IMR-90 (cell line): ENCODE results near the gene RPL37. TPM values are rescaled to one million over a fixed set of nuclear protein-coding genes. Genes with fewer than 3 reads are reported as not detected.

ENCODE experiments used
- ATAC-seq: fragments of 200-7000 bp; cut with Tn5 transposase; 2 replicates; pipeline ENCODE4 v1.9.1; 2020; ENCODE audit warnings: low read depth, mild to moderate bottlenecking, moderate library complexity
- BruUV-seq: library from RNA; stranded (reverse); fragments of 400-500 nt; replicated peaks from 2 replicates; lab custom pipeline; 2021; lab: Mats Ljungman, UMichigan
- CTCF ChIA-PET: fragments of 300-600 bp; formaldehyde crosslinking; extraction: SDS; loops from one replicate; lab custom pipeline; 2021; ENCODE audit warnings: antibody characterized with exemption; lab: Yijun Ruan, JAX
- POLR2A ChIA-PET: fragments of 300-600 bp; sonication (Branson Sonifier 250); formaldehyde crosslinking; loops from one replicate; lab custom pipeline; 2022; ENCODE audit warnings: antibody characterized with exemption; ENCODE audit not compliant: unreplicated experiment; lab: Charles Lee
- DNase-seq: peaks from one replicate; pipeline ENCODE4 v3.0.0; 2013
- H2AFZ ChIP-seq: replicated peaks from 2 replicates; pipeline ENCODE3; 2013; ENCODE audit warnings: low read length, mild to moderate bottlenecking; ENCODE audit not compliant: poor library complexity
- H2AK5ac ChIP-seq: 2 replicates; pipeline ENCODE4 v1.6.1; 2013; ENCODE audit warnings: low read depth, low read length, inconsistent platforms
- H2AK9ac ChIP-seq: replicated peaks from 2 replicates; pipeline ENCODE3; 2013; ENCODE audit warnings: mild to moderate bottlenecking, low read depth, low read length, moderate library complexity; ENCODE audit not compliant: poor library complexity
- H2BK120ac ChIP-seq: 2 replicates; pipeline ENCODE4 v1.6.1; 2013; ENCODE audit warnings: low read depth, low read length, inconsistent platforms
- H2BK15ac ChIP-seq: 3 replicates; pipeline ENCODE4 v1.6.1; 2013; ENCODE audit warnings: low read depth, low read length, inconsistent platforms
- H2BK20ac ChIP-seq: 2 replicates; pipeline ENCODE4 v1.6.1; 2013; ENCODE audit warnings: low read depth, mild to moderate bottlenecking, inconsistent platforms, low read length, moderate library complexity
- H2BK5ac ChIP-seq: 2 replicates; pipeline ENCODE4 v1.6.1; 2013; ENCODE audit warnings: mild to moderate bottlenecking, low read depth, low read length, inconsistent platforms; ENCODE audit not compliant: poor library complexity, severe bottlenecking
- H3K14ac ChIP-seq: replicated peaks from 2 replicates; pipeline ENCODE4 v1.6.1; 2013; ENCODE audit warnings: low read depth, low read length, inconsistent platforms
- H3K18ac ChIP-seq: 2 replicates; pipeline ENCODE4 v1.6.1; 2013; ENCODE audit warnings: low read depth, low read length, control low read depth
- H3K23ac ChIP-seq: 2 replicates; pipeline ENCODE4 v1.6.1; 2013; ENCODE audit warnings: low read depth, low read length, inconsistent platforms
- H3K27ac ChIP-seq: 2 replicates; pipeline ENCODE4 v1.5.1; 2013; ENCODE audit warnings: mild to moderate bottlenecking, control low read depth, low read length; ENCODE audit not compliant: insufficient read depth
- H3K27me3 ChIP-seq: 2 replicates; pipeline ENCODE4 v1.6.1; 2013; ENCODE audit warnings: low read length; ENCODE audit not compliant: control insufficient read depth, insufficient read depth
- H3K36me3 ChIP-seq: 2 replicates; pipeline ENCODE4 v1.6.1; 2013; ENCODE audit warnings: low read length, mixed read lengths; ENCODE audit not compliant: control insufficient read depth, insufficient read depth
- H3K4ac ChIP-seq: 2 replicates; pipeline ENCODE4 v1.6.1; 2013; ENCODE audit warnings: low read depth, low read length, inconsistent platforms
- H3K4me1 ChIP-seq: 2 replicates; pipeline ENCODE4 v1.6.1; 2013; ENCODE audit warnings: low read length, mixed read lengths; ENCODE audit not compliant: control insufficient read depth, insufficient read depth
- H3K4me2 ChIP-seq: 2 replicates; pipeline ENCODE4 v1.6.1; 2013; ENCODE audit warnings: low read depth, mild to moderate bottlenecking, control low read depth, low read length, moderate library complexity
- H3K4me3 ChIP-seq: 2 replicates; pipeline ENCODE4 v1.5.1; 2013; ENCODE audit warnings: low read depth, mild to moderate bottlenecking, control low read depth, low read length, moderate library complexity; ENCODE audit not compliant: insufficient read depth
- H3K56ac ChIP-seq: 2 replicates; pipeline ENCODE4 v1.6.1; 2013; ENCODE audit warnings: low read length, inconsistent platforms; ENCODE audit not compliant: insufficient read depth; ENCODE audit errors: extremely low read depth
- H3K79me1 ChIP-seq, 2 experiments: 2 replicates each; pipeline ENCODE4 v1.6.1; 2013; ENCODE audit warnings: low read length in 2 of 2, inconsistent platforms in 1 of 2, low read depth in 1 of 2
- H3K9ac ChIP-seq: 2 replicates; pipeline ENCODE4 v1.6.1; 2013; ENCODE audit warnings: low read depth, low read length, control low read depth
- H3K9me1 ChIP-seq: 2 replicates; pipeline ENCODE4 v1.6.1; 2013; ENCODE audit warnings: low read length, inconsistent platforms; ENCODE audit not compliant: insufficient read depth
- H3K9me3 ChIP-seq: 2 replicates; pipeline ENCODE4 v1.6.1; 2013; ENCODE audit warnings: low read length; ENCODE audit not compliant: control insufficient read depth, insufficient read depth
- H4K20me1 ChIP-seq: 2 replicates; pipeline ENCODE4 v1.6.1; 2013; ENCODE audit warnings: low read length, inconsistent platforms; ENCODE audit not compliant: insufficient read depth
- H4K5ac ChIP-seq: 2 replicates; pipeline ENCODE4 v1.6.1; 2013; ENCODE audit warnings: mild to moderate bottlenecking, low read depth, low read length, control low read depth
- H4K8ac ChIP-seq, 2 experiments: 2 replicates each; pipeline ENCODE4 v1.6.1; 2013; ENCODE audit warnings: low read depth in 2 of 2, low read length in 2 of 2, control low read depth in 1 of 2, inconsistent platforms in 1 of 2
- H4K91ac ChIP-seq: 2 replicates; pipeline ENCODE4 v1.6.1; 2013; ENCODE audit warnings: low read depth, low read length, inconsistent platforms; ENCODE audit not compliant: insufficient read depth
- CEBPB ChIP-seq: IDR thresholded peaks from 2 replicates; pipeline ENCODE4 v1.6.1; 2012; ENCODE audit warnings: low read depth, low read length, improper control_type of control experiment
- CHD1 ChIP-seq: IDR thresholded peaks from 2 replicates; pipeline ENCODE4 v1.6.1; 2012; ENCODE audit warnings: low read depth, low read length, improper control_type of control experiment
- MAFK ChIP-seq: IDR thresholded peaks from 2 replicates; pipeline ENCODE4 v1.6.1; 2012; ENCODE audit warnings: low read depth, low read length, improper control_type of control experiment
- MXI1 ChIP-seq: IDR thresholded peaks from 2 replicates; pipeline ENCODE4 v1.6.1; 2012; ENCODE audit warnings: low read depth, mild to moderate bottlenecking, low read length, moderate library complexity, borderline replicate concordance
- NFE2L2 ChIP-seq: fragments of 150-350 bp; IDR thresholded peaks from 2 replicates; pipeline ENCODE4 v1.6.1; 2016; ENCODE audit warnings: low read depth, mild to moderate bottlenecking, low read length
- POLR2A ChIP-seq: IDR thresholded peaks from 2 replicates; pipeline ENCODE4 v1.6.1; 2012; ENCODE audit warnings: mild to moderate bottlenecking, low read depth, low read length
- RAD21 ChIP-seq: IDR thresholded peaks from 2 replicates; pipeline ENCODE4 v1.6.1; 2012; ENCODE audit warnings: low read length, improper control_type of control experiment
- RCOR1 ChIP-seq: IDR thresholded peaks from 2 replicates; pipeline ENCODE4 v1.6.1; 2012; ENCODE audit warnings: mild to moderate bottlenecking, low read length, improper control_type of control experiment; ENCODE audit not compliant: insufficient replicate concordance
- RFX5 ChIP-seq: IDR thresholded peaks from 2 replicates; pipeline ENCODE4 v1.8.0; 2012; ENCODE audit warnings: low read depth, mild to moderate bottlenecking, low read length, moderate library complexity
- WGBS, 2 experiments: methylation state at CpG; one replicate each; pipeline versions ENCODE4 v1.1.5 to v1.1.7; 2013; ENCODE audit warnings: missing lambda C conversion rate in 2 of 2; ENCODE audit not compliant: insufficient read length in 1 of 2; ENCODE audit errors: extremely low coverage in 2 of 2; 5-methylcytosine and 5-hydroxymethylcytosine counted together
- dilution Hi-C: fragments of 300-500 bp; cut with HindIII; formaldehyde crosslinking; loops from one replicate; pipeline ENCODE4 v1.14.3; 2018; ENCODE audit warnings: low sequenced_read_pairs; ENCODE audit not compliant: unreplicated experiment
- in situ Hi-C: fragments of 300-500 bp; cut with MboI; formaldehyde crosslinking; loops from 3 replicates; pipeline ENCODE4 v1.14.3; 2019; ENCODE audit warnings: low sequenced_read_pairs, inconsistent platforms, mixed read lengths
- intact Hi-C: fragments of 100-400 bp; cut with micrococcal nuclease; formaldehyde crosslinking; loops from 2 replicates; pipeline ENCODE4 v1.10.0; 2022
- polyA plus RNA-seq, 3 experiments: library from polyadenylated mRNA; depleted of rRNA; stranded (reverse); fragments of >200 nt; gene quantifications; 2 replicates each; pipeline ENCODE4 v1.2.3, GENCODE V29; 2012; ENCODE audit warnings: low replicate concordance in 1 of 3
- total RNA-seq: library from RNA; depleted of rRNA; stranded (reverse); fragments of >200 nt; gene quantifications from 2 replicates; pipeline ENCODE4 v1.2.3, GENCODE V29; 2012
- TF ChIP-seq, protein P1 (sequence below): fragments of 150-350 bp; IDR thresholded peaks from 2 replicates; pipeline ENCODE4 v1.6.1; 2017; ENCODE audit warnings: mild to moderate bottlenecking, antibody characterized with exemption, low read length, low read depth
- TF ChIP-seq, protein P2 (sequence below): fragments of 150-350 bp; IDR thresholded peaks from 2 replicates; pipeline ENCODE4 v1.6.1; 2016; ENCODE audit warnings: low read depth, mild to moderate bottlenecking, low read length, moderate library complexity, borderline replicate concordance

Gene RPL37
- total and polyA plus RNA-seq, 2 of the 4 experiments (the other 2 are of a cell fraction): 35.3 to 294 TPM

DNA sequence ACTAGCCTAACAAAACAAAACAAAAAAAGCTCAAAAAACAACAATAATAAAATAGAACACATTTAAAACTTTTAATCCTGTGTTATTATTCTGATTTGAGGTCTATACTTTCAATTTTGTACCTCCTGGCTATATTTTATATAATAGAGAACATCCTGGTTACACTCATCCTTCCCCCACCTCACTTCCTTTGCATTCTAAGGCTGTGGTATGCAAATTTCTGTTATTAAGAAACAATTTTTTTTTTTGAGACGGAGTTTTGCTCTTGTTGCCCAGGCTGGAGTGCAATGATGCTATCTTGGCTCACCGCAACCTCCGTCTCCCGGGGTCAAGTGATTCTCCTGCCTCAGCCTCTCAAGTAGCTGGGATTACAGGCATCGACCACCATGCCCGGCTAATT lies 3.1 kb upstream of the RPL37 start:
- no peak for TF ChIP-seq RAD21
- no peak for TF ChIP-seq MAFK
- TF ChIP-seq POLR2A: no peak
- no peak for TF ChIP-seq RCOR1
- TF ChIP-seq, protein P1, sequence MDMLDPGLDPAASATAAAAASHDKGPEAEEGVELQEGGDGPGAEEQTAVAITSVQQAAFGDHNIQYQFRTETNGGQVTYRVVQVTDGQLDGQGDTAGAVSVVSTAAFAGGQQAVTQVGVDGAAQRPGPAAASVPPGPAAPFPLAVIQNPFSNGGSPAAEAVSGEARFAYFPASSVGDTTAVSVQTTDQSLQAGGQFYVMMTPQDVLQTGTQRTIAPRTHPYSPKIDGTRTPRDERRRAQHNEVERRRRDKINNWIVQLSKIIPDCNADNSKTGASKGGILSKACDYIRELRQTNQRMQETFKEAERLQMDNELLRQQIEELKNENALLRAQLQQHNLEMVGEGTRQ: no peak
- TF ChIP-seq CEBPB: no peak
- TF ChIP-seq RFX5: no peak
- TF ChIP-seq CHD1: no peak
- TF ChIP-seq MXI1: no peak
- TF ChIP-seq, protein P2, sequence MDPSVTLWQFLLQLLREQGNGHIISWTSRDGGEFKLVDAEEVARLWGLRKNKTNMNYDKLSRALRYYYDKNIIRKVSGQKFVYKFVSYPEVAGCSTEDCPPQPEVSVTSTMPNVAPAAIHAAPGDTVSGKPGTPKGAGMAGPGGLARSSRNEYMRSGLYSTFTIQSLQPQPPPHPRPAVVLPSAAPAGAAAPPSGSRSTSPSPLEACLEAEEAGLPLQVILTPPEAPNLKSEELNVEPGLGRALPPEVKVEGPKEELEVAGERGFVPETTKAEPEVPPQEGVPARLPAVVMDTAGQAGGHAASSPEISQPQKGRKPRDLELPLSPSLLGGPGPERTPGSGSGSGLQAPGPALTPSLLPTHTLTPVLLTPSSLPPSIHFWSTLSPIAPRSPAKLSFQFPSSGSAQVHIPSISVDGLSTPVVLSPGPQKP: no peak
- TF ChIP-seq NFE2L2: no peak
- no peak overlapping the region for H4K5ac ChIP-seq
- POLR2A ChIA-PET: no interaction called here
- no peak overlapping the region for H3K4me3 ChIP-seq
- no peak overlapping the region for H3K56ac ChIP-seq
- no peak overlapping the region for H2AK9ac ChIP-seq
- CTCF ChIA-PET: no interaction called here
- no peak overlapping the region for H4K91ac ChIP-seq
- no TSS peak for BruUV-seq
- peaks cover 18% of the 10 kb centered on the region for H4K20me1 ChIP-seq
- no peak overlapping the region for H3K14ac ChIP-seq
- H2BK15ac ChIP-seq: no peak overlapping the region
- no peak overlapping the region for H4K8ac ChIP-seq
- H3K27me3 ChIP-seq: no peaks in the 10 kb centered on the region
- no CpG with 5 or more reads among the region's 6 CpGs for WGBS, 2 experiments
- H3K27ac ChIP-seq: no peak overlapping the region
- DNase-seq (no peak), ATAC-seq (no peak)
- H3K79me1 ChIP-seq: peaks cover 5 to 24% of the 10 kb centered on the region in 2 experiments; a peak in 3 of 4 replicates
- H3K9ac ChIP-seq: no peak overlapping the region
- no peak overlapping the region for H2AFZ ChIP-seq
- H3K4ac ChIP-seq: no peak overlapping the region
- H3K4me1 ChIP-seq: peaks cover 4% of the 10 kb centered on the region; the same call in 1 of the 2 replicates
- in situ Hi-C loops (no loop called here), intact Hi-C loops (no loop called here), dilution Hi-C loops (no loop called here)
- no peak overlapping the region for H2AK5ac ChIP-seq
- H3K18ac ChIP-seq: no peak overlapping the region
- H2BK120ac ChIP-seq: no peak overlapping the region
- H2BK5ac ChIP-seq: no peak overlapping the region
- H3K9me1 ChIP-seq: 0 out of 2 replicates have a peak, but pooled peaks cover 1% of the 10 kb centered on the region
- H3K36me3 ChIP-seq: peaks cover 13% of the 10 kb centered on the region
- H2BK20ac ChIP-seq: no peak overlapping the region
- H3K9me3 ChIP-seq: no peaks in the 10 kb centered on the region
- H3K23ac ChIP-seq: no peak overlapping the region
- H3K4me2 ChIP-seq: no peak overlapping the region
